Neuron (in vitro differentiated cells): Measurements from ENCODE around the gene FMN1.
A peak's percentile ranks its signal among the peaks of the same experiment; 100 is the strongest.

Experiments
- H2AFZ ChIP-seq: one replicate; pipeline ENCODE4 v1.6.1; 2013; ENCODE audit warnings: low read depth, mild to moderate bottlenecking, inconsistent platforms, low read length, moderate library complexity
- H3K27me3 ChIP-seq: one replicate; pipeline ENCODE4 v1.6.1; 2013; ENCODE audit warnings: low read length; ENCODE audit not compliant: insufficient read depth
- H3K36me3 ChIP-seq: one replicate; pipeline ENCODE4 v1.6.1; 2013; ENCODE audit warnings: low read length; ENCODE audit not compliant: insufficient read depth
- H3K4me1 ChIP-seq: one replicate; pipeline ENCODE4 v1.6.1; 2013; ENCODE audit warnings: low read length; ENCODE audit not compliant: insufficient read depth
- H3K4me3 ChIP-seq: 2 replicates; pipeline ENCODE4 v1.5.1; 2013; ENCODE audit warnings: mild to moderate bottlenecking, low read length, moderate library complexity
- H3K9me3 ChIP-seq: one replicate; pipeline ENCODE4 v1.6.1; 2013; ENCODE audit warnings: low read length

FMN1 gene

DNA sequence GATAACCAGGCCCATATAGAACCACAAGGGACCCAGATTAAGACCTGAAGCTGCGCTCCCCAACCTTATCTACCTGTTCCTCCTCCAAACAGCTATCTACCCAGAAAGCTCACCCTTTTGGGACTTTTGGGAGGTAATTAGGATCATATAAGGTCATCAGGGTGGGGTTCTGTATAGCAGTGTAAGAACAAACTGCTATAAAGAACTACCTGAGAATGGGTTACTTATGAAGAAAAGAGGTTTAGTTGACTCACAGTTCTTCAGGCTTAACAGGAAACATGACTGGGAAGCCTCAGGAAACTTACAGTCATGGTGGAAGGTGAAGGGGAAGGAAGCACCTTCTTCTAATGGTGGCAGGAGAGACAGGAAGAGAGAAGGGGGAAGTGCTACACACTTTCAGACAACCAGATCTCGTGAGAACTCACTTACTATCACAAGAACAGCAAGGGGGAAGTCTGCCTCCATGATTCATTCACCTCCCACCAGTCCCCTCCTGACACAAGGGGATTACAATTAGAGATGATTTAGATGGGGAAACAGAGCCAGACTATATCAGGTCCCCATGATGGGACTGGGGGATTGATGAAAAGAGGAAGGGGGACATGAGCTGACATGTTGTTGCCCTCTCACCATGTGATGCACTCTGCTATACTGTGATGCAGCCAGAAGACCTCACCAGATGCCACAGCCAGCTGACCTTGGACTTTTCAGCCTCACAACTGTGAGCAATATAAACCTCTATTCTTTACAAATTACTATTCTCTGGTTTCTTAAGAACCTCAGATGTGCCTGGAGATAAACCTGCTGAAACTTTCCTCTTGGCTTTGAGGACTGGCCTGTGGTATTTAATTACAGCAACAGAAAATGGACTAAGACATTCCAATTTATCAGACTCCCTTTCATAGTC lies 15.3 kb upstream of the FMN1 start:
- Histone ChIP-seq H3K9me3 (no peaks in the 10 kb centered on the region), H3K4me3 (no peak overlapping the region), H2AFZ (no peak overlapping the region), H3K27me3 (no peaks in the 10 kb centered on the region), H3K4me1 (peaks cover 13% of the 10 kb centered on the region), H3K36me3 (no peaks in the 10 kb centered on the region)

DNA sequence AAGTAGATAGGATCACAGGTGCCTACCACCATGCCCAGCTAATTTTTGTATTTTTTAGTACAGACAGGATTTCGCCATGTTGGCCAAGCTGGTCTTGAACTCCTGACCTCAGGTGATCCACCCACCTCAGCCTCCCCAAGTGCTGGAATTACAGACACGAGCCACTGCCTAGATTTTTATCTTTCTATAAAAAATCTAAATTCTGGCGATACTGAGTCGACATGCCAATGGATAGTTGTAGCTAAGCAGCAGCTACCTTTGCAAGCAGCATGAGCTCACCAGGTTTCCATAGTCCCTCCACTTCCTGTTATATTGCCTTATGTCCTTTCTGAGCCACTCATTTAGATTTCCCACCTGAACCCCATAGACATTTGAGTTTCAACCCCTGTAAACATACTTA lies 13.1 kb upstream of the FMN1 start:
- H3K4me1 ChIP-seq: peaks cover 13% of the 10 kb centered on the region
- H3K9me3 ChIP-seq: no peaks in the 10 kb centered on the region
- H2AFZ ChIP-seq: no peak overlapping the region
- no peak overlapping the region for H3K4me3 ChIP-seq
- H3K27me3 ChIP-seq: no peaks in the 10 kb centered on the region
- no peaks in the 10 kb centered on the region for H3K36me3 ChIP-seq

DNA sequence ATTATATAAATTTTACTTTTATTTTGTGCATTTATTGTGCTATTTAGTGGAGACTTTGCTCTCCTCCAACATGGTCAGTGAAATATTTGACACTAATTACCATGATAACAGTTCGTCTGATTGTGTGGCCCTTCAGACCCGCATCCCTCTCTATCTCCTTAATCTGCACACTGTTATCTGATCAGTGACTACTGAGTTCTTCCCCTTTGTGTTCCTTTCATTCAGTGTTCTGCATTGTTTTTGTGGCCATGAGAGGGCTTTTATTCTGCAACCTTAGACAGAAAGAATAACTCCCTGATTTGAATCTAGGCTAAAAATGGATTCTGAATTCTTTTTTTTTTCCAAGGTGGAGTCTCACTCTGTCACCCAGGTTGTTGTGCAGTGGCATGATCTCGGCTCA lies 11.9 kb upstream of the FMN1 start:
- Histone ChIP-seq H3K27me3 (no peaks in the 10 kb centered on the region), H3K4me3 (no peak overlapping the region), H2AFZ (no peak overlapping the region), H3K36me3 (no peaks in the 10 kb centered on the region), H3K4me1 (peaks cover 18% of the 10 kb centered on the region), H3K9me3 (no peaks in the 10 kb centered on the region)

DNA sequence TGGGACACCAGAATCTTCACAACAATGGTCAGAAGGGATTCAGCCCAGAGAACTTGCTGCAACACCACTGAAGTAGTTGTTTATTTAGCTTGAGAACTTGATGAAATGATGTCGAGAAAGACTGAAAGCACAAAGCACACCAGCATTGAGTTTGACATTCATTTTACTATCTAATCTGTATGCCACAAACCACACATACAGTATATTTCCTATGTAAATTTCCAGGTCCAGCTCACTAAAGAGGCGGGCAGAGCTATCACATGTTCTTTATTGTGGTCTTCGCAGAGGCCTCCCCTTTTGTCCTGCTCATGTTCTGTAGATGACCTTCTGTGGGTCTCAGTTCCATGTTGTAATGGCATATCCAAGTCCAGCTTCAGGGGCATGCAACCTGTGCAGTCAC lies 10.4 kb upstream of the FMN1 start:
- peaks cover 2% of the 10 kb centered on the region for H3K27me3 ChIP-seq
- no peaks in the 10 kb centered on the region for H3K9me3 ChIP-seq
- H2AFZ ChIP-seq: no peak overlapping the region
- H3K4me3 ChIP-seq: no peak overlapping the region
- H3K4me1 ChIP-seq: peaks cover 28% of the 10 kb centered on the region
- H3K36me3 ChIP-seq: no peaks in the 10 kb centered on the region

DNA sequence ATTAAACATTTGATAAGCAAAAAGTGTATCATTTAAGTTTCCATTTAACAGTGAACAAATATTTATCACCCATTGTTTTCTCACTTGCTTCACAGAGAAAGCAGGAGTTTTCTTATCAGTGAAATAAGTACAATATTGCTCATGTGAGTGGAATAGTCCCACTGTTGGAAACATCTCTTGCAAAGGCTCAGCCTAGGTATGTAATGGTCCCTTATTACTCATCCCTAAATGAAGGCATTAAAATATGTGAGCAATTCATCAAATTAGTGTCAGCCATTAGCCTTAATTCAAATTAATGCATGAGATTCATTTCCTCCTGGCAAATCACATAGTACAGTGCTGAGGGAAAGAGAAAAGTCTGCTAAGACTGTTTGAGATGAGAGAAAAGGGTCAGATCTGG lies 9.6 kb upstream of the FMN1 start:
- no peaks in the 10 kb centered on the region for H3K36me3 ChIP-seq
- no peak overlapping the region for H2AFZ ChIP-seq
- H3K4me3 ChIP-seq: no peak overlapping the region
- peaks cover 32% of the 10 kb centered on the region for H3K4me1 ChIP-seq
- H3K9me3 ChIP-seq: no peaks in the 10 kb centered on the region
- peaks cover 2% of the 10 kb centered on the region for H3K27me3 ChIP-seq

DNA sequence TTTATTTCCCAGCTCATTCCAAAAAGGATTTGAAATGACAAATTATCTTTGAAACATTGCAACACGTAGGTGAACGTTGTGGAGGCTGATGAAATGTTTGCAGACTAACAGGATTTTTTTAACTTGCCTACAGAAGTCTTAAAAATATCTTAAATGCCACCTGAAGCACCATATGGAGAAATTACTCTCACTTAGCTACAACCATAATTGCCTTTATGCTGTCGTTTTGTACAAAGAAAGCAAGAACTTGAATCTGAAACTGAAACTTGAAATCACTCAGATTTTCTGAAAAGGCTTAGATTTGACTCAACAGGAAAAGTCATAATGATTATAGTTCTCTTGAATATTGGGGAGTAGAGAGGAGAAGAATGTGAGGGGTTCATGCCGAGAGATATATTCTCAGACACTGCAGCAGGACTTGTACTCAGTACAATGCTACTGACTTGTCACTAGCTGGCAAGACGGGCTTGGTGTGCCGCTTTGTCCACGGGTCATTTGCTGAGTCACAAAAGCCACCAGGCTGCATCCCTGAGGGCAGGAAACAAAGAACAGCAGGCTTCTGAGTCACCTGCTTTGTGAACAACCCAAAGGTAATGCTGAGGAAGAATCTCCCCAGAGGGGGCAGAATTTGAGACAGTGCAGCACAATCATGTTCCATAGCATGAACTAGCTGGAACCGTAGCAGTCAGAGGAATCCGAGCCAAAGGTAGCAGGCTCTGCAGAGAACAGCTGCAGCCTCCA lies 7.1 kb upstream of the FMN1 start:
- H3K27me3 ChIP-seq: peaks cover 2% of the 10 kb centered on the region
- H3K4me3 ChIP-seq: no peak overlapping the region
- H3K9me3 ChIP-seq: no peaks in the 10 kb centered on the region
- no peak overlapping the region for H2AFZ ChIP-seq
- H3K36me3 ChIP-seq: no peaks in the 10 kb centered on the region
- peaks cover 32% of the 10 kb centered on the region for H3K4me1 ChIP-seq

DNA sequence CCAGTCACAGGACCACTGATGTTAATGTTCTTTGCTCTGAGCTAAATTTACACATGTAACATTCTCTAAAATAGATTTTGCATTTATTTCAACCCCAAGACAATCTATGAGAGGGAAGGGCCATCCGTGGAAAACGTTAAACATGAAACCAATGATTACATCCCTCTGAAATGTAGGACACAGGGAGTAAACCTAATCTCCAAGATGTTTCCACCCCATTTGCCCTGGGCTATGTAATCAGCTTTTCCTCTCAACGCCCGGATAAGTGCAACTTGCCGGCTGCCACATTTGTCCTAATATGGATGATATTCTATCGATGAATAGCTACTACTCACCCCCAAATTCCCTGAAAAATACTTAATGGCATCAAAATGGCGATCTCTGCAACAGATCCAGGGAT lies 6.4 kb upstream of the FMN1 start:
- Histone ChIP-seq H2AFZ (no peak overlapping the region), H3K4me3 (no peak overlapping the region), H3K4me1 (peaks cover 29% of the 10 kb centered on the region), H3K27me3 (peaks cover 2% of the 10 kb centered on the region), H3K9me3 (no peaks in the 10 kb centered on the region), H3K36me3 (no peaks in the 10 kb centered on the region)

DNA sequence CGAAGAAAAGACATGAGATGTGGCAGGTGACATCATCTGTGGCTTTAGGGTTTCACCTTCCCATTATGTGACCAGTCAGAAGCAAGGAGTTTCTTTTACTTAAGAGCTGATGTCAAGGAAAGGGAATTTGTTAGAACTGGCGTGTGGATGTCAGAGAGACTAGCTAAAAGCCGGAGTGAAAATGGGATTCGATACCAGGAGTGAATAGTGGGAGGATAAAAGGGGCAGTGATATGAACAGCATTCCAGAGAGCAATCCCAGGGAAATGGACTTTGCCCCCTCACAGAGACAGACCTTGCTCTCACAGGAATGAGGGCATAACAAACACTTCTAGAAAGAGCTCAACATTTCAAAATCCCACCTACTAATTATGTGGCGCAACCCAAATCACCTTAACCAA lies 5.9 kb upstream of the FMN1 start:
- Histone ChIP-seq H3K36me3 (no peaks in the 10 kb centered on the region), H2AFZ (no peak overlapping the region), H3K4me3 (no peak overlapping the region), H3K4me1 (peaks cover 29% of the 10 kb centered on the region), H3K9me3 (no peaks in the 10 kb centered on the region), H3K27me3 (peaks cover 2% of the 10 kb centered on the region)

DNA sequence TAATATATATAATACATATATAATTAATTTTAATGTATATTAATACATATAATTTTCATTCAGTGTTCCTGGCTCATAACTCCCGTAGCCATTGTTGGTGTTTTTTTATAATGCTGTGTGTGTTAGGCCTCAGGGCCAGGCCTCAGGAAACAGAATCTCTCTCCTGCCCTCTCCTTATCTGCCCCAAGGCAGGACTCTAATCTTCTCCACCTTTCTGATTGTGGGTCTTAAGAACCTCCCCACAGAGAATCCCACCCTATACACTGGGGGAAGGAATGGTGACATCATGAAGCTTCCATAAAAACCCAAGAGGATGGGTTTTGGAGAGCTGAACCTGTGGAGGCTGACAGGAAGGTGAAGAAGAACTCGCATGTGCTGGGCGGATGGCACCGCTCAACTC lies 4.0 kb upstream of the FMN1 start:
- Histone ChIP-seq H3K4me3 (no peak overlapping the region), H3K36me3 (no peaks in the 10 kb centered on the region), H3K27me3 (peaks cover 2% of the 10 kb centered on the region), H3K4me1 (peaks cover 30% of the 10 kb centered on the region), H3K9me3 (no peaks in the 10 kb centered on the region), H2AFZ (no peak overlapping the region)

DNA sequence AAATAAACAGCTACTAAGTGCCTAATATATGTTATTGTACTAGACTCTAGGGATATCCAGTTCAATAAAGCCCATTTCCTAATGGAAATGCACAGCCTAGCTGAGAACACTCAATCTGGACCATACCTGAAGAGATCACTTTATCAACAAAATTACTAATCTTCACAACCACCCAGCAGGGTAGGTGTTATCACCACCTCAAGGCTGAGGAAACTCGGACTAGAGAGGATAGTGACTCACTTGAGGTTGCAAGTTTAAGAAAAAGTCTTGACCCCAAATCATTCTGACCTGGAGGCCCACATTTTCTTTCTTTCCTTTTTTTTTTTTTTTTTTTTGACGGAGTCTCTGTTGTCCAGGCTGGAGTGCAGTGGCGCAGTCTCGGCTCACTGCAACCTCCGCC lies 3.1 kb upstream of the FMN1 start:
- Histone ChIP-seq H3K4me3 (no peak overlapping the region), H3K9me3 (no peaks in the 10 kb centered on the region), H2AFZ (no peak overlapping the region), H3K36me3 (no peaks in the 10 kb centered on the region), H3K27me3 (peaks cover 2% of the 10 kb centered on the region), H3K4me1 (peaks cover 32% of the 10 kb centered on the region)

DNA sequence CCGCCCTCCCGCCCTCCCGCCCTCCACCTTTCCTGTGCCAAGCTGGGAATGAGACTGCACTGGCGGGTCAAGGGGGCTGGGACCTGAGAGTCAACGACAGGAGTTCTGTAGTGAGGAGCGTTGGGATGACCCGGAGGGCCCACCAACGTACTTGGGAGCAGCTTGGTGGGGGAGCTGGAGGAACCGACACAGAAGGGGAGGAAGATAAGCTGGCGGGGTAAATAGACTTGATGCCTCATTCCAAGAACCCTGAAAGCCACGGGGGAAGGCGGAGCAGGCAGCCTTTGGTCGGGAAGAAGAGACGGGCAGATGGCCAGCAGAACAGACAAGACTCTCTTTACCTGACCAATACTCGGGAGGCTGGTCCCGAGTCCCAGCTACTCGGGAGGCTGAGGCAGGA lies 277 bp downstream of the FMN1 start:
- H3K4me1 ChIP-seq: peaks cover 4% of the 10 kb centered on the region
- no peaks in the 10 kb centered on the region for H3K27me3 ChIP-seq
- H3K9me3 ChIP-seq: no peaks in the 10 kb centered on the region
- H3K4me3 ChIP-seq: peak overlapping the region; percentile 67
- peak overlapping the region; percentile 94 for H2AFZ ChIP-seq
- H3K36me3 ChIP-seq: no peaks in the 10 kb centered on the region

DNA sequence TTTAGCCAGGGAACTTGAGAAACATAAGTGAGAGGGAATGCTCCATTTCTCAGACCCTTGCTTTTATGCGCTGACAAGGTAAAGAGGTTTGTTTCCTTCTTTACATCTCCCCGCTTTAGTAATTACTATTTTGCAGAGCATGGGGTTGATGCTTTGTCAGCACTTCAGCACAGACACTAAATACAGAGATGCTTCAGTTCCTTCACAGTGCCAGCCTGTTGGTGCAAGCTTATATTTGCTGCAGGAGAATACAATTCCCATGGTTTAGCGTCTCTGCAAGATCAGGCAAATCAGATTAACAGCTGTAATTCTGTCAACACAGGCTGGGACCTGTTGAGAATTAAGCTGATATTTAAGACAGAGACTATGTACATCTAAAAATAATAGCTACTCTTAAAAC lies 2.9 kb downstream of the FMN1 start:
- H3K36me3 ChIP-seq: no peaks in the 10 kb centered on the region
- H3K9me3 ChIP-seq: no peaks in the 10 kb centered on the region
- H2AFZ ChIP-seq: no peak overlapping the region
- H3K4me3 ChIP-seq: no peak overlapping the region
- H3K4me1 ChIP-seq: peaks cover 4% of the 10 kb centered on the region
- H3K27me3 ChIP-seq: no peaks in the 10 kb centered on the region

DNA sequence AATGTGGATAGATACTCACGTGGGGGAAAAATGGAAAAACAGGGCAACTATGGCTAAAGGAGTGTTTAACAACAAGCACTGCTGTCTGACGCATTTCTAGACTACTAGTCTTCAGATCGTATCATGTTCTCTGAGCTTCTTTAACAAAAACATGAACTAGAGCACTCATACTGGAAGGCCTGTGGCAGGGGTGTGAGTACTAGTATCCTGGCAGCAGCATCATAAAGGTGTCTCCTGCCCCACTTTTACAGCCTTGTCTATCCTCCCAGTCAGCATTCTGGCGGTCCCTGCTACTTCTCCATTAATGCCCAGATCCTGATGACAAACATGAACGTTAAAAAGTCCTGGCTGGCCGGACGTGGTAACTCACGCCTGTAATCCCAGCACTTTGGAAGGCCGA lies 4.0 kb downstream of the FMN1 start:
- no peak overlapping the region for H3K4me3 ChIP-seq

More for the DNA sequence above, 4.0 kb downstream of the FMN1 start:
- no peaks in the 10 kb centered on the region for H3K9me3 ChIP-seq
- peaks cover 4% of the 10 kb centered on the region for H3K4me1 ChIP-seq
- no peaks in the 10 kb centered on the region for H3K27me3 ChIP-seq
- no peaks in the 10 kb centered on the region for H3K36me3 ChIP-seq
- H2AFZ ChIP-seq: no peak overlapping the region
